Measurements from ENCODE around the gene SCN4B.
A peak's percentile ranks its signal among the peaks of the same experiment; 100 is the strongest.

SCN4B gene

DNA sequence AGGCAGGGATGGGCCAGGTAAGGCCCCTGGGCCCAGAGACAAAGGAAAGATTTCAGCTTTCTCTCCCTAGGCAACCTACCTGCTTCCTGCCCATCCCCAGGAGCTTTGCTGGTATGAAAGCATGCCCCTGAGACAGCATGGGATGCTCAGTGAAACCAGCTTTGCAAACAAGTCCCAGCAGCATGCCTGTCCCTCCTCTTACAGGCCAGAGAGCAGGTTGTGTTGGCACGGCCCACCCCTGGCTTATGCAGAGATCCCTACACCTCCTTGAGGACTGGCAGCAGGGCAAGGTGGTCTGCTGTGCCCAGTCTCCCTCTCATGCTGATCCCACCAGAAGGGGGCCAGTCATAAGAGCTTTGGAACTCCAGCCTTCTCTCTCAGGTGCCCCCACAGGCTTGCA lies 3.1 kb downstream of the SCN4B start:
- no peak for DNase-seq

DNA sequence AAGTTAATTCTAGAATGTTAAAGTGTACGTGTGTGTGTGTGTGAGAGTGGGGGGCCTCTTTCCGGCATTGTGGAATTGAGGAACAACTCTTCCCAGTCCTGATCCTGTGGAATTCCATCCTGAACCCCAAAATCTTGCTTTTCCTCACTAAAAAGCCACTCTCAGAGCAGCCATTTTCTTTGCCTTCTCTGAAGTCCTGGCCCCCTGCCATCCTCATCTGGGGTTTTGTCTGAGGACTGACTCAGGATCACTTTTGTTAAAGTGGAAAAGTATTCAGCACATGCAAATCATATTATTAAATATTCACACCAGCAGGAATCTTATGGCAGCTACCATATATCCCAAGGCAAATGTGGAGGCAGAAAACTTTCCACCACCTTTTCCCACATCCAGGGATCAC lies 3.8 kb downstream of the SCN4B start:
- no peak for DNase-seq

DNA sequence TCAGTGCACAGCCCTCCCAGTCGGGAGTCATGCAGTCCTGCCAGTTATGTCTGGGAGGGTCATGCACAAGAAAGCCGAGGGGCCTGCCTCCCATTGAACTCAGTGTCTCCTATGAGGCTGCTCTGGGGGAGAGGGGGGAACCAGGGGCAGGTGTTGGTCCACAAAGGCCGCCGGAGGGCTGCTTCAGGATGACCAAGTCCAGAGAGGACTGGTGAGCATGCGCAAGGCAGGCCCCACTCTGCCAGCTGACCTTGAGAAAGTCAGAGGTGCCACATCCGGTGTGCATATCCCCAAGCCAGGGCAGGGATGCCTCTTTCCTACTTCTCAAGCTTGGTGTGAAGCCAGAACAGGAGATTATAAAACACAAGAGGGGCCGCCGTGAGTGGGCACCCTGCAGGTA lies 4.4 kb downstream of the SCN4B start:
- no peak for DNase-seq

DNA sequence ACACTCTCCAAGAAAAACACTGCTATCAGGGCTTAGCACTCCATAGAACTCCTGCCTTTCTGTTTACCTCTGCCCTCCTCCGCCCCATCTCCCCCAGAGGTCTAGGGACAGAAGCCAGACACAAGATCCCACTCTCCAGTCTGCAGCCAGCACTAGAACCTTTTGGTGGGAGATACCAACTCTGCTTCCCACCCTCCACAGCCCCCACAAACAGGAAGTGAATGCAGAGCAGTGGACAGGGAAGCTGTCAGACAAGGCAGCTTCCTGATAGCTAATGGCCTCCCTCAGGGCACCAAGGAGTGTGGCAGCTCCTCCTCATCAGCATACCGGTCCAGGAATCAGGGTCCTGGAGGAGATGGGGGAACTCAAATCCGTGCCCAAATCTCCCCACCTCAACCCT lies 5.1 kb downstream of the SCN4B start:
- no peak for DNase-seq

DNA sequence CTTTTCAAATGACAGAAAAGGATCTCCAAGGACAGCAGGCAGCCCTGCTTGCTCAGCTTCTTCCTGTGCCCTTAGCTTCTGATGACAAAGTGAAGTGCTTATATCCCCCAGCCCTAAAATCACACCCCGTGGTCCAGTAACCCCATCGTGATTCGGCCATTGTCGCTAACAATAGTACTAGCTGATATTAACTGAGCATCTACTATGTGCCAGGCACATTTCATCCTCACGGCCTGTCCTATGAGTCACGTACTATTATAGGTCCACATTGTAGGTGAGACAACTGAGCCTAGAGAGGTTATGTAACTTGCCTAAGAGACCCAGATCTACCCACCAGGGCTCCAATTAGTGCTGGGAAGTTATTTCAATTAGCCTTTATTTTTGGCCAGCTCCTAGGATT lies 6.1 kb downstream of the SCN4B start:
- DNase-seq: no peak

DNA sequence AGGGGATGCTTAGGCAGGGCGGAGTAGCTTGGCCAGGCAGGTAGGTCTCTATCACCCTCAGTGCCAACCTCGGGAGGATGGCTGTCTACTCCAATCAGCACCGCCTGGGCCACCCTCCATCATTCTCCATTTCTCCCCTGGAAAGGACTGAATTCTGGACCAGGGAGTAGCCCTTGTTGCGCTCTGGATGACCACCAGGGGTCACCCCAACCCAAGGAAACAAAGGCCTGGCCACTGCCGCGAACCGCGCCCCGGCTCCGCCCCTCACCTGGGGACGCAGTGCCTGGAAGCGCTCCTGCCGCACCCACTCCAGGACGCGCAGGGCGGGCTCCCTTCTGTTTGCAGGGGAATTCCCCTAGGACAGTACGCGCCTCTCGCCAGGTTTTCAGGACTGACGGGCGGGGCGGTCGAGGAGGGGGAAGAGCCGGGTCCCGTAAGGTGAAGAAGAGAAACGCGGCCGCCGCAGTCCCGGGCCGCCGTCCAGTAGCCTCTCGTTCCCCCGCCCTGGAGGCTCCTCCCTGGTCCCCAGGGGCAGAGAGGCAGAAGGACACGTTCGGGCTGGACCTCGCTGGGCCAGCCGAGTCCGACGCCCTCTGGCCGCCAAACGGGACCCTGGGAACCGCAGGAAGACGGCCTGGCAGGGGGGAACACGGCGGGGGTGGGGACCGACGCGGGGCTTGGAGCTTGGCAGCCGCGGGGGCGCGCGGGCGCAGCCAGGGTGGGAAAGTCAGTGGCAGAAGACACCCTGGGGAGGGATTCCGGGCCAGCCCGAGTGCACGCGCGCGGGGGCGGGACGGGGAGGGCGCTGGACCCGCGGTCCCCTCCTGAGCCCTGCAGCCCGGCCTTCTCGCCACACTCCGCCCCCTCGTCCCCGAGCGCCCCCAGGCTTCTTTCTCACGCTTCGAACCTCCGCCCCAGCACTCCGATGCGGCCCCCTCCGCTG lies 7.1 kb downstream of the SCN4B start:
- peak; percentile 86 for DNase-seq

DNA sequence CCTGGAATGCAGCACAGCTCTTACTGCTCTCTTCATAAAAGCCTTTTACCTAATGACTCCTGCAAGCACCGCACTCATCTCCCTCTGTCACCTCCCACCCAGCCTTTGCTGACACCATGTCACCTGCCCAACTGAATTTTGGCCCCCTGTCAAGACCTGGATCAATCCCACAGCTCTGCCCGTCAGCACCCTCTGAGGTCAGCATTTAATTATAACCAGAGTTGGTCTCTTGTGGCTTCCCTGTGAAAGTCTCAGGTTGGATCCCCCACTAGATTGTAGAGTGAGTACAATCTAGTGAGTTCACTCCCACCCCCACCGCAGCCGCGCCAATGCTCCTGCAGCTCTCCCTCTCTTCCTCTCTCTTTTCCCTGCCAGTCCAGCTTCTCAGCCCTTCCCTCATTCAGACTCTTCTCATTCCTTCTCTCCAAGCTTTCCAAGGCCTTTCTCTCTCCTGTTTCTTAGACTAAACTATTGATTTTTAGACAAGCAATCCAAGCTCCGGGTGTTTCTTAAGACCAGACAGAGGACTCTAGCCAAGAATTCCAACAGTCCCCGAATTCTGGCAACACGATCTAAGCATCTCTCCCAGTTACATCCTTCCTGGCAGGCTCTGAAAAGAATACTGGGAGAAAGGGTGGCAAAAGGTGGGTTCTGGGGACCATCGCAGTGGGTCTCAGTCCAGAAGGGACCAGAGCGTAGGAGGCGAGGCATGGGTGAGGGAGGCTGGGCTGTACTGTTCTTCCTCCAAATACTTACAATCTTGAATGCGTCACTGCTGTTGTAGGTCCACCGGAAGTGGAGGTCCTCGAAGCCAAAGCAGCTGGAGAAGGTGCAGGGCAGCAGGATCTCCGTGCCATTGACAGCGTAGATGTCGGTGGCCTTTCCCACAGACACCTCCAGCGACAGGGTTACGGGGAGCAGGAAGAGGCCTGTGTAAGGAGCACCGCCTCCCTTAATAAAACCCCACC lies 8.0 kb downstream of the SCN4B start:
- no peak for DNase-seq

DNA sequence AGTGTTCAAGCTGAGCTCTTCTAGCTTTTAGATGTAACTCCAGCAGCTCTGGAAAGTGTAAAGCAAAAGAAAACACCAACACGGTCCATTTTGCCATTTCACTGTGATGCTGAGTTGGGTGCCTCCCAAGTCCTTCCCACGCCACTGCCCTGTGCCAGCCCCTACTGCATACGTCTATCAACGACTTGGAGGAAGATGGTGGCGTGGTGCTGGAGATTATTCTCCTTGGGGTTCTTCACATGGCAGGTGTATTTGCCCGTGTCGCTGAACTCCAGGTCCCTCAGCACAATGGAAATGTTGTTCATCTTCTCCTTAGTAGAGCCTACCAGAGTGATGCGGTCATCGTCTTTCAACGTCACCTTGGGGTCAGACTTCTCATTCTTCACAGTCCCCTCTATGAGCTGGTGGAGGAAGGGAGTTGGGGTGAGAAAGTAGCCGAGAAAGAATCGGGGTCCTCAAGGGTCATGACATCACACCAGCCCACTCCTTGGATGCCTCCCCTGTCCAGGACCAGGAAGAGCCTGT lies 8.9 kb downstream of the SCN4B start:
- no peak for DNase-seq

DNA sequence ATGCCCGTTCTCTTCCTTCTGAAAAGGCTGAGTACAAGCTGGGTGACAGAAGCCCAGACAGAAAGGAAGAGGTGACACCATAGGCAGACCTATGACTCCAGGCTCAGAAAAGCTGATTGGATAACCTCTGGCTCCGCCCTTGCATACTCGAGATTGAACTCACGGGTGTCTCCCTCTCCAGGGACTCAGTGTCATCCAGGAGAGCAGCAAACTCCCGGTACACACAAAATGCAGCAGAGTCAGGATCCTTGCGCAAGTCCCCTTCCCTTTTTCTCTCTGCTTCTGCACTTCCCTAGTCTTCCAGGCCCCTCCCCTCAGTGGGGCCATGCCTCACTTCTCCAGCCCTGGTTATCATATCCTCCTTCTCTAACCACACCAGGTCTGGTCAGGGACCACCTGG lies 9.8 kb downstream of the SCN4B start:
- DNase-seq: no peak

DNA sequence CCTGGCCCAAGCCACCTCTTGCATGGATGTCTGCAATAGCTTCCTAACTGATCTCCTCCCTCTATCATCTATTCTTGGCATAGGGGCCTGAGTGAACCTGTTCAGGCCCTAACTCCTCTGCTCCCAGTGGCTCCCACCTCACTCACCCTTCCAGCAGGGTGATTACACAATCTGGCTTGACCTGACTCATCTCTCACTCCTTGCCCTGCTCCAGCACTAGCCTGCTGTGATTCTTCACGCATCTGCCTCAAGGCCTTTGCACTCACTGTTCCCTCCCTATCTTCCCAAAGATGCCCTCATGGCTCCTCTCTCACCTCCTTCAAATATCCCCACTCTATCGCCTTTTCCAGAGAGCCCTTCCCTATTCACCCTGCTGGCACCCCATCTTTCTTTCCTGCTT lies 10.5 kb downstream of the SCN4B start:
- DNase-seq: no peak

DNA sequence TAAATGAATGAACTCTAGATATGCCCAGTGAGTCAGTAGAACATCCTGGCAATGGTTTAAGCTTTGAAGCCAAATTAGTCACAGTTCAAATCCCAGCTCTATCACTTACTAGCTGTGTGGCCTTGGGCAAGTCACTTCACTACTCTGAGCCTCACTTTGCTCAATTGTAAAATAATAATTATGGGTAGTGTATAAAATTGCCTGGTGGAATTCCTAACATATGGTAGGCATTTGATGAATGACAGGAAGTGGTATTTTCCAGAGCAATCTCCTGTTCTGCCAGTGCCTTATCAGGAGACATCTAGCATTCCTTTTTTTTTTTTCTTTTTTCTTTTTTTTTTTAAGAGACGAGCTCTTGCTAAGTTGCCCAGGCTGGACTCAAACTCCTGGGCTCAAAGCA lies 13.0 kb downstream of the SCN4B start:
- DNase-seq: no peak

DNA sequence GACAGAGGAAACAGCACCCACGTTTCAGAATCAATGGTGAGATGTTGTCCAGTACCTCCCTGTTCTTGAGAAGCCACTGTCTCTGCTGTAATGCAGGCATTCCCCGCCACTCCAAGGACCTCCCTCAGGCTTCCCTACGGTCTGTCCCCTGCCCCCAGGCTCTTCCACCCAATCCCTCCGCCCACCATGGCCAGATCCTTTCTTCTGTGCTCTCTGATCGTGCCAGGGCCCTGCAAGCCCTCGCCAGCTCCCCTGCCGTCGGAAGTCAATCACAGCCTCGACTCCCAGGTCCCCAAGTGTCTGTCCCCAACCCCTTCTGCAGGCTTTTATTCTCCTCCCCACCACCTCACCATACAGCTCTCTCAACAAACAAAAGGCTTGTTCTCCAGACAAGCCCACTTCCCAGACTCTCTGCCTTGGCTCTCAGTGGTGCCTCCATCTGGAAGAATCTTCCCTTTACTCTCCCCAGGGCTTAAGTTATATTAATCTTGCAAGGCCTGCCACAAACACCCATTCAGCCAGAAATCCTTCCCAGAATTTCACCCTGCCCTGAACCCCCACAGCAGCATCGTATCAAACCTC lies 13.7 kb downstream of the SCN4B start:
- no peak for DNase-seq

DNA sequence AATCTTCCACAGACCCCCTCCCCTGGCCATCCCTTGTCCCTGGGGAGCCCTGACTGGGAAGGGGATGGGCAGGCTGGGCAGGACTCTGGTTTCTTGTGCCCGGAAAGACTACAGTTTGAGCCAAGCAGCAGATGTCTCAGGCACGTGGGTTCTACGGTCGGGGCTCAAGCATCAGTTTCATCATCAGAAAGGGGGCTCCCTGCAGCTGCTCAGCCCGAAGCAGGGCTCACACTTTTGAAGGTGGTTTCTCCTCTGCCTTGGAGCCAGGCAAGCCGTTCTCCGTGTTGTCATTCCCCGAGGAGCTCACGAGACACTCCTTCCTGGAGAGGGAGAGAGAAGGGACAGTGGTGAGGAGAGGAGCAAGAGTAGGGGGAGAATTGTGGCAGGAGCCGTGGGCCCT lies 15.8 kb downstream of the SCN4B start:
- DNase-seq: no peak

DNA sequence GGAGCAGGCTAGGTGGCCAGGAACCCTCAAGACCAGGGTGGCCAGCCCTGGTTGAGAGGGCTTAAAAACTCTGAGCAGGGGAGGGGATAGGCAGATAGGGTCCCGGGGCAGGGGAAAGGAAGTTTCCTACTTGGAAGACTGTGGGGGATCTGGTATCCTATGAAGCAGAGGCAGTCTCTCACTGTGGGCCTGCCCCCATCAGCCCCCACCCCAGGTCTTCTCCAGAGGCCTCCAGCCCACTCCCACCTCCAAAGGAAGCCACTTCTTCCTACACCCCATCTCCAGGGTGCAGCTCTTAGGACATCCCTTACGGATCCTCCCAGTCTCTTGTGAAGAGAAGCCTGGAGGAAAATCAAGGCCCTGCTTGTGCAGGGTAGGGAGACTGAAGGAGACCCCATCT lies 16.3 kb downstream of the SCN4B start:
- DNase-seq: no peak

DNA sequence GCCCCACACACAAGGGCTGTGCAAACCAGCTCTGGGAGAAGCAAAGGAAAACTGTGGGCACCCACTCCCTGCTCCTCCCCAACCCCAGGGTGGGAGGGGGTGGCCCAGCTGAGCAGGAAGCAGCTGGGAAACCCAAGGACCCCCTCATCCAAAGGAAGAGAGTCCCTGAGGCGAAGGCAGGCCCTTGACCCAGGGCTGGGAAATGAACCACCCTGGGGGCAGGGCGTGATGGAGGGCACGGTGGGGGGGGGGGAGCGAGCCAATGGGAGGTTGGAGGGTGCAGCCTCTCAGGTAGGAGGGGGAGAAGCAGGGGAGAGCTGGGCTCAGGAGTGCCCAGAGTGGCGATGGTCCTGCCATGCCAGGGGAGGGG lies 16.8 kb downstream of the SCN4B start:
- no peak for DNase-seq

DNA sequence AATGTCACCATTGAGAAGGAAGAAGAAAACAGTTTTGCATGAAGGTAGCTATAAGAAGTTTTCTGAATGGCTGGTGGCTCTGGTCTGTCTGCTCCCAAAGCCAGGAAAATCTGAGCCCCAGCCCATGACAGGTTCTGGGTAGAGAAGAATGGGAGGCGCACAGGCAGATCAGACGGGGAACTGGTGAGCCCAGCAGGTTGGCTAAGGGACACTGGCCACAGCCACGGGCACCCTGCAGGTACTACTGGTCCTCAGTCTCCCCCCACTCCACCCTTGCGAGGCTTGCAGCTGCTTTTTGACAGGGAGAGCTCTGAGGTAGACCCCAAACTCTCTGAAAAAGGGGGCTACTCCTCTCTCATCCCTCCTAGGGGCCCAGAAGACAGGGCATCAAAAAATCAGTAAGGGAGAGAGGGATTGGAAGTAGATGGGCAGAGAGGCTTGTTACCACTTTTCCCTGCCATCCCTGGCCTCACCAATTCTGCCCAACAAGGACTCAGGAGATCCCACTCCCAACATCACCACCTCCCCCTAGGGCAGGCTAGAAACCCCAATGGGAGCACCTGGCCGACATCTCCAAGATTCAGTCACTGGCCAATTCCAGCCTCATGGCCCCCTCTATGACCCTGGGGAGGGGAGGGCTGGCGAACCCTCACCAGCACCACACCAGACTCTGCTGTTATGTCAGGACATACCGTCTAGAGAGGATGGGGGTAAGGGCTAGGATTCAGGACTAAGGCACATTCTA lies 17.4 kb downstream of the SCN4B start:
- no peak for DNase-seq

DNA sequence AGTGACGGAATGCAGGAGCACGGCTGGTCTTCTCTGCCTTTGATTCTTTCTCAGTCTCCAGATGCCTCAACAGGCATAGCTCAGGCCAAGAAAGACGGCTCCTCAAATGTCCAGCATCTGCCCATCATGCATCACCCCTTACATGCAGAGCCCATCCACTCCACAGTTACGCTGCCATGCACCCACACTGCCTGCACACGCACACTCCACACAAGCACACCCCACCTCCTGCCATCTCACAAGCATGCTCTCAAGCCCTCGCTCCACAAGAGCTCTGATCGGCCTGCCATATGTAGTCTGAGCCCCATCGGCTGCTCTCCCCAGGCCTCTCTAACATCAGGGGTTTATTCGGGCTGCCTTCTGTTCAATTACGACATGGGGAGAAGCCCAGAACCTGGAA lies 18.8 kb downstream of the SCN4B start:
- no peak for DNase-seq

DNA sequence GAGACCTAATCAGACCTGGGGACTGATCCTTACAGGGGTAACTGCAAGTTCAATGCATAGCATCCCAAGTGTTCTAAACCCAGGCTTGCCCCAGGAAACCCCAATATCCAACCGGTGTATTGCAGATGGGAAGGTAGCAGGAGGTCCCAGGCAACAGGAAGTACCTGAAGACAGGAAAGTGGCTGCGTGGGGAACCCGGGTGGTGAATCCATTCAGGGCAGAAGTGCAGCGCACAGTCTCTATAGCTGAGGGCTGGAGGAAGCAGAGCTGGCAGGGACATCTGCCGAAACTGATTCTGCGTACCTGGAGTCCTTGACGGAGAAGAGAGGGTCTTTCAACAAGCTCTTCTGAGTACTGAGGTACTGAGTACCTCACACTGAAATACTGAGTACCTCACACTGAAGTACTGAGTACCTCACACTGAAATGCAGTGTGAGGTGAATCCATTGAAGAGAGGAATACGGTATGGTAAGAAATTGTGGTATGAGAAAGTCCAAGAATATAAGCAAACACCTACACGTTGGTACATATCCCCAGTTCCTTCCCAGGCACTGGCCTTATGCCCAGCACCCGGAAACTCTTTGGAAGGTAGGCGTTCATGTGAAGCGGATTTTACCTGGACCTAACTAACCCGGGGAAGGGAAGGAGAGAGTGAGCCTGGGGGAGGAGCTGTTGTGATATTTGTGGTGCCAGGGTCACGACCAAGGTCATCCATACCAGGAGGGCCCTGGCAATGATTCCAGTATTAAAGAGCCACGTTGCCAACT lies 20.1 kb downstream of the SCN4B start:
- no peak for DNase-seq

DNA sequence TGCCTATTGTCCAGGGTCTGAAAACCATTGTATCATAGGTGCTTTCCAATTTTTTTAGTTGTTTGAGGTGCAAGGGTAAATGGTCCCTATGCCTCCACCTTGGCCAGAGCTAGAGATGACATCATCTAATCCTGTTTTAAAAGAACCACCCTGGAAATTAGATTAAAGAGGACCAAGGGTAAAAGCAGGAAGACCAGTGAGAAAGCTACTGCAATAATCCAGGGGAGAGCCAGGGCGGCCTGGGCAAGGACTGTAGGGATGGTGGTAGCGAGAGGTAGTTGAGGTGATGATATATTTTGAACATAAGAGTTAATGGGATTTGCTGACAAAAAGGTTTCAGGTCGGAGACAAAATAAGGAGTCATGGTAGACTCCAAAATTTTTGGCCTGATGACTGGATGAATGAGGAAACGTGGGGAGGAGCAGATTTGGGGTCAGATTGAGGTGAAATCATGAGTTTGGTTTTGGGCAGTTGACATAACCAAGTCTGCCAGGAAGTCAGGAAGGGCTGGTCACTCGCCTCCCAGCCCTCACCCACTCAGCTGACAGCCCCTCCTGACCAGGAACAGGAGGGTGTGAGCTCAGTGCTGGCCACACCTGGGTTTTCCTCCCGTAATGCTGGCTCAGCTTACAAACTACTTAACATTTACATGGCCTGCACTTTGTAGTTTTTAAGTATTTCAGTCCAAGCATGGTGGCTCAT lies 23.0 kb downstream of the SCN4B start:
- no peak for DNase-seq

DNA sequence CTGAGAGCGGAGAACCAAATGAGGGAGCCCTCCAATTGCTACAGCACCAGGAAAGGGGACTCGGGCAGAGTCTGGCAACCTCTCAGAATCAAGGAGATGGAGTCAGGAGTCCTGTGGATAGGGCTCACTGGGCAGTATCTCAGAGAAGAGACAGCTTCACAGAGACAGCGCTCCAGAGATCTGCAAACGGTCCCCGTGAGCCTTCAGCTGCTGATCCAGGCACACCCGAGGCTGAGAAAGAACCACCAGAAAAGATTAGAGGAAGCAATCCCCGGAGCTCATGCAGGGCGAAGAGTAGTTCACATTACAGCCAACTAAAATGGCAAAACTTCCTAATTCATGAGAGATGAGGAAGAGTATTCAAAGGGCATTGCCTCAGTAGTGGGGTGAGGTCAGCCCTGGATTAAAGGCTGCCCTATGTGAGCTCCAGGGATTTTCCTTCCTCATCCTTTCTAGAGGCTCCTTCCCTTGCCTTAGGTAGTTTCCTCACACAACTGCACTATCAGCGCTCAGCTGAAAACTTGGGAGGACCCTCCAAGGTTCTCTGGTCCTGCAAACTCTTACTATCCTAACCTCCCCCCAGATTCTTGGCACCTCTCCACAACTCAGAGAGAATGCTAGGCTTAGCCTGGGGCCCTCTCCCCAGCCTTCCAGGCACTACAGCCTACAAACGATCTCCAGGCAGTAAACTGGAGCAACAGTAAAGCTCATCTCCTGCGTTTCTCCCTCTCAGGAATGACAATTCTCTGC lies 23.7 kb downstream of the SCN4B start:
- no peak for DNase-seq

Data from stimulated activated naive CD4-positive, alpha-beta T cell treated with Interleukin-2 at 50 U/mL for 16 hours (primary cell).